Umbilical cord (tissue), 1 donor: ENCODE measurements around the gene NSUN3. TPM values are rescaled to one million over a fixed set of nuclear protein-coding genes. Genes with fewer than 3 reads are reported as not detected.

ENCODE experiments used
- total RNA-seq: library from RNA; depleted of rRNA; stranded (reverse); fragments of >200 nt; gene quantifications from one replicate; pipeline ENCODE4 v1.2.3, GENCODE V29; 2014; ENCODE audit warnings: low replicate concordance; ENCODE audit not compliant: insufficient read depth

The NSUN3 gene
- total RNA-seq, 1 donor from 2014 or later = 19.3 TPM

Other genes with a start within 250 kb of the NSUN3 start
- gene PROS1, start 89.2 kb upstream of the NSUN3 start, total RNA-seq = 32.5 TPM
- 12.3 TPM for gene ARL13B, start 82.9 kb upstream of the NSUN3 start, total RNA-seq
- gene STX19, start 34.5 kb upstream of the NSUN3 start, total RNA-seq = 9.4 TPM
- gene DHFR2, start 145 bp upstream of the NSUN3 start, total RNA-seq = 17.3 TPM